GM21529 (cell line): ENCODE measurements around the gene ARF3.

Experiments used
- ATAC-seq: cut with Tn5 transposase; IDR thresholded peaks from one replicate; pipeline ENCODE4 v1.9.1; 2021; ENCODE audit not compliant: unreplicated experiment

The ARF3 gene

GRCh38 chr12:48957141-48958048 lies at the start of gene ARF3:
TSS of gene ARF3 (minus strand) at chr12:48957487. CDS start at chr12:48941095, 16,392 bp downstream.
- ATAC-seq, result peak; percentile 89

DNA sequence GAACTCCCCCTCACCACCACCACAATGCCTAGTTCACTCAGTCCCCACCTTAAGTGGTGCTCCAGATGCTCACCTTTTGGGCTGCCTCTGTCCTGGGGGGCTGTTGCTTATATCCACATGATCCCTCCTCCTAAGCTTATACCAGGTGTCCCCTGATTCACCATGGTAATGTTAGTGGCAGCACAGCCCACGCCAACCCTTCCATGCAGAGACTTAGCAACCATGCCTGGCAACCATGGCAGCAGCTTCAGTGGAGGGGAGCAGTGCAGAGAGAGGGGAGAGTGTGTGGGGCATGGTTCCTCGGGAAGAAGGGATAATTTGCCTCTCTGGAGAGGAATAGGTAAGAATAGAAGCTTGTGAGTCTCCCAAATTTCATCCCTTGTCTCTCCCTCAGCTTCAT lies 43.1 kb upstream of the ARF3 start:
- ATAC-seq, result no peak

DNA sequence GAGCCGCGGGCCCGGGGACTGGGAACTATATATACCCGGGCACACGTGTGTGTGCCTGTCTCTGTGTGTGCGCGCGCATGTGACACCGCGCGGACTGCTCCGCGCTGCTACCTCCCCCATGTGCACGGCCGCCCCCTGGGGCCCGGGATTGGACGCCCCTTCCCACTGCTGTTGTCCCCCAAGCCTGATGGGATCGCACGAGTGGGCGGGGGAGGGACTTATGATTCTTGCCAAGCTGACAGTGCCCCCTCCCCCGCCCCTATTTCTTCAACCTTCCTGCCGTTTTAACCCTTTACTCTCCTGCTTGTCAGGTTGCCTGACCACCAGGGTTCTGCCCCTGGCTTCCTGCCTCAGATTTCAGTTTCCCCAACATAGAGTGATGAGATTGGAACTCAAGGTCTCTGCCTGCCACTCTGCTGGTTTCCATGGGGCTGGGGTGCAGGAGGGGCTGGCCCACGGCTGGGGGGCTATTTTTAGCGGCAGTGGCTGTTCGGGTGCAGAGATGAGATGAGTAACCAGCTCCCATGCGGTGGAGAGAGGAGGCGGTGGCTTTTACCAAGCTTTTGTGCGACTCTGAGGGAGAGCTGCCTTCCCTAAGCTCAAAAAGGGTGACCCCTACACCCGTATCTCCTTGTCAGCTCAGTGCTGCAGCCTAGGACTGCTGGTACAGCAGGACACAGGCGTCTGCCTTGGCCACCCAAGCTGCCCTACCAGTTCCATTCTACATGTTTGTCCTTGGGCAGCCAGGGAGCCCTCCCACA lies 42.3 kb upstream of the ARF3 start, which contains the start of gene DDN:
Gene DDN (minus strand): TSS at position 5 of the 761 bp plus-strand sequence. CDS start 88 bp downstream, outside the sequence.
- peak; percentile 31 for ATAC-seq

GRCh38 chr12:48998497-48999353 lies 41.4 kb upstream of the ARF3 start:
- ATAC-seq, result peak; percentile 21

DNA sequence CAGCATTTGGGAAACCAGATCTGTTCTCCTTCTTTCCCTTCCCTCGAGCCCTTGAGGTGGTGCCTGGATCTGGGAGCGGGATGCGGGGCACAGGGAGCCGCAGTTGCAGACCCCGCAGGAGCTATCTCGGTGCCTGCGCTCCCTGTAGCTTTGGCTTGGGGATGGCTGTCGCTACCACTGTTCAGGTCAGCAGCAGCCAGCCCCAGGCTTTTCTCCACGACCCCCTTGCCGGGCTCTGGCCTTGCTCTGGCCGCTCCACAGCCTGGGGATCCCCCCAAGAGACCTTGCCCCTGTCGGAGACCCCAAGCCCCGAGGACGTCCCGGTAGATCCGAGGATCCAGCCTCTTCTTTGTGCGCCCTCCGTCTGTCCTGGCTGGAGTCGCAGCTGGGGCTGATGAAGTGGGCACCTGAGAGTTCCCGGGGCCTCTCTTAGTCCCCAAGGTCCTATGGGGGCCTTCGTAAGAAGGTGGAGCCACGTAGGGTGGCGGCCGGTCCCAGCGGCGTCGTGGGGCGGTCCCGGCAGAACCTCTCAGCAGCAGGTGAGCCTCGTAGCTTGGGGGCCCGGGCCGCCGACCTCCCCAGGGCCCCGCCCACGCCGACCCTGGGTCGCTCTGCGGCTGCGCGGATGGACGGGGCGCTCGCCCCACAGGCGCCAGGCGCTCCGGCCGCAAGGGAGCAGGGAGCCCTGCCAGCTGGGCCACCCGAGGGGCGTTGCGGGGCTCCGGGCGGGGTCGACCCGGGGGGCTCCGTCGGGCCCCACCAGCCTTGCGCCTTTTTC lies 40.6 kb upstream of the ARF3 start:
- ATAC-seq, result peak; percentile 42

GRCh38 chr12:48996794-48997718 lies 39.8 kb upstream of the ARF3 start:
- ATAC-seq, result peak; percentile 28

- ATAC-seq, result no peak
These were observed 38.0 kb upstream of the ARF3 start for GRCh38 chr12:48995086-48995879.

DNA sequence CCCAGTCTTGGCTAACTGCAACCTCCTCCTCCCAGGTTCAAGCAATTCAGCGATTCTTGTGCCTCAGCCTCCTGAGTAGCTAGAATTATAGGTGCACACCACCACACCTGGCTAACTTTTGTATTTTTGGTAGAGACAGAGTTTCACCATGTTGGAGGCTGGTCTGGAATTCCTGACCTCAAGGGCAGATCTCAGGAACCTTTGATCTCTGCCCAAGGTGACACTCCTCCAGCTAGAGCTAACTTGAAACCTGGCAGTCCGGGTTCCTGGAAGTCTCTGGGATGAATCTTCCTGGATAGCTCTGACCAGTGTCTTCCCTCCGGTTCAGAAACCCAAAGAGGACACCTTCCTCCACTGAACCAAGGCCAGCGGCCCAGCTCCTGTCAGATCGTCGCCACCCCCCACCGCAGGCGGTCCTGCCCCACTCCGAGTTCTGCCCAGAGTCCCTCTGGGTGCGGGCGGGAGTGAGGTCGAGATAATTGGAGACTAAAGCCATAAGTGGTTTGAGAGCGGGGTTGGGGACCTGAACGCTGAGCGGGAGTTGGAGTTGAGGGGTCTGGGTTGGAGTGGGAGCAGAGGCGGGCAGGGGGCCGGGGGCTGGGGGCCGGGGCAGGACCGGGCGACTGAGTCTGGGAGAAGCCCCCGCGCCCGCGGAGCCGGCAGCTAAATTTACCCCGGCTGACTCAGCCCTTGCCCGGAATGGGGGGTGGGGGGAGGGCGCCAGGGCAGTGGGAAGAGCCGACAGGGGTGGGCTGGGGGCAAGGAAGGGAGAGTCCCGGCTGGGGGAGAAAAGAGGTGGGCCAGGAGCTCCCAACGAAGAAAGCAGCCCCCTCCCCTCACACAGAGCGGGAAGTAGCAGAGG lies 37.2 kb upstream of the ARF3 start:
- ATAC-seq, result no peak

DNA sequence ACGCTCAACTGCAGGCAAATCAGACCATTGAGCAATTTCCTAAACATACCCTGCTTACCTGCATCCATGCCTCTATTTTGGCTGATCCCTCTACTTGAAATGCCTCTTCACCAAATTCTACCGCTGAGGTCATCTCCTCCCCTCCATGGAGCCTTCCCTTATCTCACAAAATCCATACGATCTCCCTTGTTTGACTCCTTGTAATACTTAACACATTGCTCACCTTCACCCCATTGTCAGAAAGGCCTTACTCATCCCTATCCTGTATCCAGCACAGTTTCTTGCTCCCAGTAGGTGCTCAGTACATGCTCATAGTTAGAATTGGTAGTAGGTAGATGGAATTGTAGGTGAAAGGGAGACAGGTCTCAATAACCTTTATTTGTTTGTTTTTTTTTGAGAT lies 36.5 kb upstream of the ARF3 start:
- ATAC-seq, result no peak

DNA sequence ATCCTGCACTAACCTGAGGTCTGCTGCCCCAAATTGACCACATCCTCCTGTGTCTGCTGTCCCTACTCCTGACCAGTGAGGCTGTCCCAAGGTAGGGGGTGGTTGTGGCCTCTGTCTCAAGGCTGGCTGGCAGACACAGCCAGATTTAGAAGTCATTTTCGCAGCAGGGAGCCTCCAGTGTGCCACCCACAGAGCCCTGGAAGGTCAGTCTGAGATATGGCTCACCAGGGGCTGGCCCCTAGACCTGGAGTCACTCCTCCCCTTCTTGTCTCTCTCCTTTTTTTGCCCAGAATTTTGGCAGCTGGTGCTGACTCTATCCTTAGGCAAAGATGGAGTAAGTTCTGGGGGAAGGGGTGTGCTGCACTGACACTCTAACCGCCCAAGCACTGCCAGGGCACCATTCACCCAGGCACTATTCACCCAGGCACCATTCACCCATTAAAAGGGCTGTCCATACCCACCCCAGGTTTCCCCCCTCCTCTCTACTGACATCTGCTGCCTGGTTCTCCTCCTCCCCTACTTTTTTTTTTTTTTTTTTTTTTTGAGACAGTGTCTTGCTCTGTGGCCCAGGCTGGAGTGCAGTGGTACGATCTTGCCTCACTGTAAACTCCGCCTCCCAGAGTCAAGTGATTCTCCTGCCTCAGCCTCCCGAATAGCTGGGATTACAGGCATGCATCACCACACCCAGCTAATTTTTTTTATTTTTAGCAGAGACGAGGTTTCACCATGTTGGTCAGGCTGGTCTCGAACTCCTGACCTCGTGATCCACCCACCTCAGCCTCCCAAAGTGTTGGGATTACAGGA lies 34.2 kb upstream of the ARF3 start:
- ATAC-seq, result no peak

DNA sequence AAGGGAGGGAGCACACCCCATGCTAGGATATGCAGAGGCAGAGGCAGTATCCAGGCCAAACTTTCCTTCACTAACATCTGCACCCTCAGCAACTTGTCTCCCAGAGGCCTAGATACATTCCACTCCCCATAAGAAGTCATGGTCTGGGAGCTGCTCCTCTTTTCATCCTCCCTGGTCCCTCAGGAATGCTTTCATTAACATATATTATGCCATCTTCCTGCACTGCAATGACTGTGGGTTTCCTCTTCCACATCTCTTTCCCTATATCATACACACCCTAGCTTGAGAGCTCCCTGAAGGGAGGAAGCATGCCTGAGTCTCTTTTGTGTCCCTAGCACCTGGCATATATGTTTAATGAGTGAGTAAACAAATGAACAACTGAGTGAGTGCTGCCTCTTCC lies 33.3 kb upstream of the ARF3 start:
- no peak for ATAC-seq

GRCh38 chr12:48988030-48988649 lies 30.9 kb upstream of the ARF3 start:
- ATAC-seq, result no peak

- ATAC-seq, result no peak
These were observed 29.5 kb upstream of the ARF3 start for GRCh38 chr12:48986720-48987291.

DNA sequence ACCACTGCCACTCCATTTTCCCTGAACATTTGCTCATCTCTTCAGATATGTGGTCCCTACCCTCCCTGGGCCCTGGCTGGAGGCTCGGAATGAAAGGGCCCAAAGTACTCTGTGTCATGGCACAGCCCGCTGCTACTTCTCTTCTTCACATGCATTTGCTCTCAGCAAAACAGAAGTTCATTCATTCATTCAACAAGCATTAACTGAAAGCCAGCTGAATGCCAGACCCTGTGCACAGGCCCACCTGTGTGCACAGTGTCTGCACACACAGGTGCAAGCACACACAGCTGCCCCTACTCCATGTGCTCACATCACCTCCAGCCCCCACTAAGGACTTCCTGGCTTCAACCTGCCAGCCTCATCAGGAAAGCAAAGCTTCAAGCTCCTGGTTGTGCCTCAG lies 28.6 kb upstream of the ARF3 start:
- no peak for ATAC-seq

DNA sequence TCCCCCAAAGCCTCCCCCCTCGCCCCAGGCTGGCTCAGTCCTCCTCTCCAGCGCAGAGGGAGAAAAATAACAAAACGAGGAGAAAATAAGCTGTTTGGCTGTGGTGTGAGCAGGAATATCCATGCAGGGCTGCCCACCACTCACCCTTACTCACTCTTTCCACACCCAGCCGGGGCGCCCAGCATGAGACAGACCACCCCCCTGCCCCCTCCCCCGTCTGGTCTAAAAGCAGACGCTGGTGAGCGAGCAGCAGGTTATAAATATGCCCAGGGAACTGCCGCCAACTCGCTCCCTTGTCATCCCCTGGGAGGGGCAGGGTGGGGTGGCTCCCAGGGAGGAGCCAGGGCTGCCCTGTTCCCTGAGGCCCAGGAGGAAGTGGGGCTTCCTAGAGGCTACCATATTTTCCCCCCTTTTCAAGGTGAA lies 28.2 kb upstream of the ARF3 start:
- ATAC-seq, result no peak
